ENCODE results near the gene BCKDHB.

DNA sequence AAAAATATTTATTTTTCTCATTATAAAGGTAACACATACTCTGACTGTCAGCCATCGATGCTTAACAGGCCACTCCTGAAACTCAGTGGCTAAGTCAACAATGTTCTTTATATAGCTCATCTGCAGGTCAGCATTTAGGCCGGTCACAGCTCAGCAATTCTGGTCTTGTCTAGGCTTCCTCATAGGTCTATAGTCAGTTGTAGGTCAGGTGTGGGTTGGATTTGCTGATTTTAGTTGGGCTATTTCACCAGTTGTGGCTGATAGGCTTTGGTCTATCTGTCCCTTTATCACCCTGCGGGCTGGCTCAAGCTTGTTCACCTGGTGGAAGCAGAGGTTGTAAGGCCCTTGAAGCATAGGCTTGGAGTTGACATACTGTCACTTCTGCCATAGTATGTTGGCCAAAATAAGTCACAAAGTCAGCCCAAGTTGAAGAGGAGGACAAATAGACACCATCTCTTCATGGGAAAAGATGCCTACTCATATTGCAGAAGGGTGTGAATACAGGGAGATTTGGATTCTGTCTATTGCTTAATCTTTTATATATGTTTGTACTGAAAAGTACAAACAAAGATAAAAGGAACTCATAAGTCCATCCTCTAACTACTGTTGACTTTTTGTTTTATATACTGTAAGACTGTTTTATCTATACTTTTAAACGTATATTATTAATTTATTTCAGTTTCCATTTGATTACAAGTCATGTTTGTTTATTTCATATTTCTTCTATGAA is 75.0 kb downstream of the BCKDHB start:
- TF ChIP-seq, protein P1, sequence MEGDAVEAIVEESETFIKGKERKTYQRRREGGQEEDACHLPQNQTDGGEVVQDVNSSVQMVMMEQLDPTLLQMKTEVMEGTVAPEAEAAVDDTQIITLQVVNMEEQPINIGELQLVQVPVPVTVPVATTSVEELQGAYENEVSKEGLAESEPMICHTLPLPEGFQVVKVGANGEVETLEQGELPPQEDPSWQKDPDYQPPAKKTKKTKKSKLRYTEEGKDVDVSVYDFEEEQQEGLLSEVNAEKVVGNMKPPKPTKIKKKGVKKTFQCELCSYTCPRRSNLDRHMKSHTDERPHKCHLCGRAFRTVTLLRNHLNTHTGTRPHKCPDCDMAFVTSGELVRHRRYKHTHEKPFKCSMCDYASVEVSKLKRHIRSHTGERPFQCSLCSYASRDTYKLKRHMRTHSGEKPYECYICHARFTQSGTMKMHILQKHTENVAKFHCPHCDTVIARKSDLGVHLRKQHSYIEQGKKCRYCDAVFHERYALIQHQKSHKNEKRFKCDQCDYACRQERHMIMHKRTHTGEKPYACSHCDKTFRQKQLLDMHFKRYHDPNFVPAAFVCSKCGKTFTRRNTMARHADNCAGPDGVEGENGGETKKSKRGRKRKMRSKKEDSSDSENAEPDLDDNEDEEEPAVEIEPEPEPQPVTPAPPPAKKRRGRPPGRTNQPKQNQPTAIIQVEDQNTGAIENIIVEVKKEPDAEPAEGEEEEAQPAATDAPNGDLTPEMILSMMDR (conservative IDR thresholded peaks at IDR 0.05) = no peak
- no peak for TF ChIP-seq ZFX (IDR thresholded peaks at IDR 0.05)
